HEK293 (cell line): Measurements from ENCODE around the gene FBLN2.

Experiments used
- CTCF ChIA-PET: fragments of 350-600 bp; formaldehyde crosslinking; extraction: SDS; loops from one replicate; lab custom pipeline; 2021; ENCODE audit warnings: antibody characterized with exemption; lab: Yijun Ruan, JAX
- POLR2A ChIA-PET: fragments of 300-600 bp; formaldehyde crosslinking; extraction: SDS; loops from one replicate; lab custom pipeline; 2020; ENCODE audit warnings: antibody characterized with exemption, inconsistent platforms; lab: Yijun Ruan, JAX
- H3K27ac ChIP-seq: fragments of 200-500 bp; sonication (Bioruptor generic); 2 replicates; pipeline ENCODE4 v1.5.1; 2014; ENCODE audit warnings: low read depth, low read length, control low read depth, inconsistent platforms; ENCODE audit errors: extremely low read depth
- H3K36me3 ChIP-seq, 2 experiments: fragments of 200-500 bp in 1 of 2; sonication (Bioruptor generic) in 1 of 2; 1 replicate in 1 of 2; 2 replicates in 1 of 2; pipeline ENCODE4 v1.5.1; 2014 to 2017; ENCODE audit warnings: inconsistent platforms in 2 of 2, low read length in 2 of 2; ENCODE audit not compliant: control insufficient read depth in 2 of 2, insufficient read depth in 1 of 2
- H3K4me1 ChIP-seq: fragments of 200-500 bp; sonication (Bioruptor generic); 2 replicates; pipeline ENCODE4 v1.5.1; 2014; ENCODE audit warnings: mild to moderate bottlenecking, low read length, inconsistent platforms; ENCODE audit not compliant: control insufficient read depth, insufficient read depth
- H3K4me3 ChIP-seq: 2 replicates; pipeline ENCODE4 v1.5.1; 2011; ENCODE audit warnings: low read depth, mild to moderate bottlenecking, control low read depth, low read length, moderate library complexity
- H3K9me3 ChIP-seq: fragments of 200-500 bp; sonication (Bioruptor generic); 2 replicates; pipeline ENCODE4 v1.5.1; 2014; ENCODE audit warnings: low read depth, low read length, inconsistent platforms; ENCODE audit not compliant: control insufficient read depth, insufficient read depth
- FEZF1 ChIP-seq: fragments of 450-650 bp; formaldehyde crosslinking; IDR thresholded peaks from 2 replicates; pipeline ENCODE4 v1.5.1; 2016; ENCODE audit warnings: missing biosample characterization, missing genetic modification characterization
- KLF7 ChIP-seq: fragments of 450-650 bp; formaldehyde crosslinking; IDR thresholded peaks from 2 replicates; pipeline ENCODE4 v1.5.1; 2016; ENCODE audit warnings: missing biosample characterization, missing genetic modification characterization, borderline replicate concordance
- OVOL3 ChIP-seq: fragments of 450-650 bp; formaldehyde crosslinking; IDR thresholded peaks from 2 replicates; pipeline ENCODE4 v1.5.1; 2016; ENCODE audit warnings: missing biosample characterization, missing genetic modification characterization
- PRDM2 ChIP-seq: fragments of 450-650 bp; formaldehyde crosslinking; IDR thresholded peaks from 2 replicates; pipeline ENCODE4 v1.5.1; 2016; ENCODE audit warnings: missing biosample characterization, missing genetic modification characterization, borderline replicate concordance
- SALL2 ChIP-seq: fragments of 450-650 bp; formaldehyde crosslinking; IDR thresholded peaks from 2 replicates; pipeline ENCODE4 v1.5.0; 2017; ENCODE audit warnings: missing biosample characterization, mild to moderate bottlenecking, missing genetic modification characterization, borderline replicate concordance
- WT1 ChIP-seq: fragments of 450-650 bp; formaldehyde crosslinking; IDR thresholded peaks from 2 replicates; pipeline ENCODE4 v1.5.1; 2016; ENCODE audit warnings: missing biosample characterization, missing genetic modification characterization
- ZBTB11 ChIP-seq: fragments of 450-650 bp; formaldehyde crosslinking; conservative IDR thresholded peaks from 2 replicates; pipeline ENCODE4 v1.5.1; 2016; ENCODE audit warnings: low read depth, missing biosample characterization, missing genetic modification characterization
- ZEB2 ChIP-seq: fragments of 450-650 bp; formaldehyde crosslinking; IDR thresholded peaks from 2 replicates; pipeline ENCODE4 v1.5.1; 2016; ENCODE audit warnings: missing biosample characterization, missing genetic modification characterization
- ZNF133 ChIP-seq: fragments of 450-650 bp; formaldehyde crosslinking; IDR thresholded peaks from 2 replicates; pipeline ENCODE4 v1.5.1; 2016; ENCODE audit warnings: missing biosample characterization, missing genetic modification characterization
- ZNF140 ChIP-seq: fragments of 450-650 bp; formaldehyde crosslinking; IDR thresholded peaks from 2 replicates; pipeline ENCODE4 v1.5.1; 2016; ENCODE audit warnings: missing biosample characterization, missing genetic modification characterization
- ZNF16 ChIP-seq: fragments of 450-650 bp; formaldehyde crosslinking; IDR thresholded peaks from 2 replicates; pipeline ENCODE4 v1.5.1; 2016; ENCODE audit warnings: low read depth, missing biosample characterization, missing genetic modification characterization
- ZNF169 ChIP-seq: fragments of 450-650 bp; formaldehyde crosslinking; IDR thresholded peaks from 2 replicates; pipeline ENCODE4 v1.5.1; 2016; ENCODE audit warnings: missing biosample characterization, missing genetic modification characterization
- ZNF366 ChIP-seq: fragments of 450-650 bp; formaldehyde crosslinking; conservative IDR thresholded peaks from 2 replicates; pipeline ENCODE4 v1.5.1; 2016; ENCODE audit warnings: missing biosample characterization, missing genetic modification characterization
- ZNF394 ChIP-seq: fragments of 450-650 bp; formaldehyde crosslinking; IDR thresholded peaks from 2 replicates; pipeline ENCODE4 v1.5.1; 2016; ENCODE audit warnings: missing biosample characterization, missing genetic modification characterization, mild to moderate bottlenecking, moderate library complexity, borderline replicate concordance
- TF ChIP-seq, protein P1 (sequence below): fragments of 450-650 bp; formaldehyde crosslinking; IDR thresholded peaks from 2 replicates; pipeline ENCODE4 v1.5.1; 2017; ENCODE audit warnings: missing biosample characterization, missing genetic modification characterization
- TF ChIP-seq, protein P2 (sequence below): fragments of 450-650 bp; formaldehyde crosslinking; IDR thresholded peaks from 2 replicates; pipeline ENCODE4 v1.5.1; 2016; ENCODE audit warnings: missing biosample characterization, missing genetic modification characterization
- TF ChIP-seq, protein P3 (sequence below): fragments of 450-650 bp; formaldehyde crosslinking; IDR thresholded peaks from 2 replicates; pipeline ENCODE4 v1.5.1; 2016; ENCODE audit warnings: missing biosample characterization, missing genetic modification characterization

The FBLN2 gene

DNA sequence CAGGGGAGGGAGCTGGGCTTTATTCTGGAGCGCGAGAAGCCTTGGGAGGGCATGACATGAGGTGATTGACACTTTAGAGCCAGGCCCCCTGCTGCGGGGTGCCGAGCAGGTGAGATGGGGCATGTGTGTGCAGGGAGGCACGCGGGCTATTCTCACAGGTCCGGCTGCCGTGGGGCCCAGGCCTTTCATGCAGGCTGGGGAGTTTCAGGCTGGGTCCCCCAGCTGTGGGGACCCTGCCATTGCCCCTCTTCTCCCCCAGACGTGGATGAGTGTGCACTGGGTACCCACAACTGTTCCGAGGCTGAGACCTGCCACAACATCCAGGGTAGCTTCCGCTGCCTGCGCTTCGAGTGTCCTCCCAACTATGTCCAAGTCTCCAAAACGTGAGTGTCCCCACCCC lies 87.3 kb downstream of the FBLN2 start (continued):
- TF ChIP-seq ZBTB11, result no peak
- TF ChIP-seq ZNF394 (tag by site-specific recombination), result no peak
- TF ChIP-seq ZEB2 (tag by site-specific recombination), result no peak

DNA sequence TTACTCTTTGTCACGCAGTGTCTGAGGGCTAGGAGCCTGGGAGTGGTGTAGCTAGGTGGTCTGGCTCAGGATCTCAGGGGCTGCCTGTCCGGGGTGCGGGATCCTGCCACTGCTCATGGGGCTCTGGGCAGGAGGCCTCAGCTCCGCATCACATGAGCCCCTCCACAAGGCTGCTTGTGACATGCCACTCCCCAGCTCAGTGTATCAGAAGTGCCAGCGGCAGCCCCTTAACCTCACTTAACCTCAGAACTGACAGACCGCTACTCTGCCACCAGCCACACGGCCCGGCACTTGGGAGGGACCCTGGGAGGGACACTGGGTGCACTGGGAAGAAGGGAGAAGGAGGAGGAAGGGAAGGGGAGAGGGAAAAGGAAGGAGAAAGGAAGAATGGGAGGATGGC lies 87.9 kb downstream of the FBLN2 start:
- CTCF ChIA-PET, result interaction anchor here (0.6 to 1.6 kb wide), 8 partner anchors 8 to 248 kb away, joined by 3 to 6 read pairs (median 3); no protein-coding TSS in a partner anchor
- POLR2A ChIA-PET, result no interaction called here
- 0 out of 2 replicates have a peak, but pooled peaks have one; percentile 35 for TF ChIP-seq ZNF366 (tag by site-specific recombination)
- TF ChIP-seq FEZF1 (tag by site-specific recombination), result no peak
- TF ChIP-seq, protein P1, sequence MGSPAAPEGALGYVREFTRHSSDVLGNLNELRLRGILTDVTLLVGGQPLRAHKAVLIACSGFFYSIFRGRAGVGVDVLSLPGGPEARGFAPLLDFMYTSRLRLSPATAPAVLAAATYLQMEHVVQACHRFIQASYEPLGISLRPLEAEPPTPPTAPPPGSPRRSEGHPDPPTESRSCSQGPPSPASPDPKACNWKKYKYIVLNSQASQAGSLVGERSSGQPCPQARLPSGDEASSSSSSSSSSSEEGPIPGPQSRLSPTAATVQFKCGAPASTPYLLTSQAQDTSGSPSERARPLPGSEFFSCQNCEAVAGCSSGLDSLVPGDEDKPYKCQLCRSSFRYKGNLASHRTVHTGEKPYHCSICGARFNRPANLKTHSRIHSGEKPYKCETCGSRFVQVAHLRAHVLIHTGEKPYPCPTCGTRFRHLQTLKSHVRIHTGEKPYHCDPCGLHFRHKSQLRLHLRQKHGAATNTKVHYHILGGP (tag by site-specific recombination), result no peak
- no peak for TF ChIP-seq KLF7
- TF ChIP-seq, protein P2, sequence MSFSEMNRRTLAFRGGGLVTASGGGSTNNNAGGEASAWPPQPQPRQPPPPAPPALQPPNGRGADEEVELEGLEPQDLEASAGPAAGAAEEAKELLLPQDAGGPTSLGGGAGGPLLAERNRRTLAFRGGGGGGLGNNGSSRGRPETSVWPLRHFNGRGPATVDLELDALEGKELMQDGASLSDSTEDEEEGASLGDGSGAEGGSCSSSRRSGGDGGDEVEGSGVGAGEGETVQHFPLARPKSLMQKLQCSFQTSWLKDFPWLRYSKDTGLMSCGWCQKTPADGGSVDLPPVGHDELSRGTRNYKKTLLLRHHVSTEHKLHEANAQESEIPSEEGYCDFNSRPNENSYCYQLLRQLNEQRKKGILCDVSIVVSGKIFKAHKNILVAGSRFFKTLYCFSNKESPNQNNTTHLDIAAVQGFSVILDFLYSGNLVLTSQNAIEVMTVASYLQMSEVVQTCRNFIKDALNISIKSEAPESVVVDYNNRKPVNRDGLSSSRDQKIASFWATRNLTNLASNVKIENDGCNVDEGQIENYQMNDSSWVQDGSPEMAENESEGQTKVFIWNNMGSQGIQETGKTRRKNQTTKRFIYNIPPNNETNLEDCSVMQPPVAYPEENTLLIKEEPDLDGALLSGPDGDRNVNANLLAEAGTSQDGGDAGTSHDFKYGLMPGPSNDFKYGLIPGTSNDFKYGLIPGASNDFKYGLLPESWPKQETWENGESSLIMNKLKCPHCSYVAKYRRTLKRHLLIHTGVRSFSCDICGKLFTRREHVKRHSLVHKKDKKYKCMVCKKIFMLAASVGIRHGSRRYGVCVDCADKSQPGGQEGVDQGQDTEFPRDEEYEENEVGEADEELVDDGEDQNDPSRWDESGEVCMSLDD, result no peak
- no peak for TF ChIP-seq ZNF140 (tag by site-specific recombination)
- no peak for TF ChIP-seq ZNF169 (tag by site-specific recombination)
- TF ChIP-seq, all 188 proteins: peak for 1
- H3K9me3 ChIP-seq, result no peaks in the 10 kb centered on the region
- no peak overlapping the region for H3K4me3 ChIP-seq
- H3K4me1 ChIP-seq, result no peaks in the 10 kb centered on the region
- no peaks in the 10 kb centered on the region for H3K36me3 ChIP-seq
- no peak overlapping the region for H3K27ac ChIP-seq

GRCh38 chr3:13637311-13637891 lies 88.5 kb downstream of the FBLN2 start:
- Histone ChIP-seq H3K4me1 (no peaks in the 10 kb centered on the region), H3K4me3 (no peak overlapping the region), H3K27ac (no peak overlapping the region), H3K36me3 (no peaks in the 10 kb centered on the region), H3K9me3 (no peaks in the 10 kb centered on the region)
- ChIA-PET POLR2A (no interaction called here), CTCF (interaction anchor here (0.9 to 1.6 kb wide), 6 partner anchors 9 to 248 kb away, joined by 3 to 6 read pairs (median 4); no protein-coding TSS in a partner anchor)
- no peak for TF ChIP-seq ZNF16 (tag by site-specific recombination)
- TF ChIP-seq PRDM2, result no peak
- TF ChIP-seq SALL2 (tag by site-specific recombination), result no peak
- no peak for TF ChIP-seq ZNF133
- no peak for TF ChIP-seq OVOL3 (tag by site-specific recombination)
- TF ChIP-seq, protein P3, sequence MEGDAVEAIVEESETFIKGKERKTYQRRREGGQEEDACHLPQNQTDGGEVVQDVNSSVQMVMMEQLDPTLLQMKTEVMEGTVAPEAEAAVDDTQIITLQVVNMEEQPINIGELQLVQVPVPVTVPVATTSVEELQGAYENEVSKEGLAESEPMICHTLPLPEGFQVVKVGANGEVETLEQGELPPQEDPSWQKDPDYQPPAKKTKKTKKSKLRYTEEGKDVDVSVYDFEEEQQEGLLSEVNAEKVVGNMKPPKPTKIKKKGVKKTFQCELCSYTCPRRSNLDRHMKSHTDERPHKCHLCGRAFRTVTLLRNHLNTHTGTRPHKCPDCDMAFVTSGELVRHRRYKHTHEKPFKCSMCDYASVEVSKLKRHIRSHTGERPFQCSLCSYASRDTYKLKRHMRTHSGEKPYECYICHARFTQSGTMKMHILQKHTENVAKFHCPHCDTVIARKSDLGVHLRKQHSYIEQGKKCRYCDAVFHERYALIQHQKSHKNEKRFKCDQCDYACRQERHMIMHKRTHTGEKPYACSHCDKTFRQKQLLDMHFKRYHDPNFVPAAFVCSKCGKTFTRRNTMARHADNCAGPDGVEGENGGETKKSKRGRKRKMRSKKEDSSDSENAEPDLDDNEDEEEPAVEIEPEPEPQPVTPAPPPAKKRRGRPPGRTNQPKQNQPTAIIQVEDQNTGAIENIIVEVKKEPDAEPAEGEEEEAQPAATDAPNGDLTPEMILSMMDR, result no peak
- TF ChIP-seq WT1, result no peak
